NCI-H2107 treated with DMSO at 0.1 percent for 48 hours (cell line): ENCODE measurements around the gene PLXNA2.

Source experiments
- DNase-seq: peaks from one replicate; lab custom pipeline; 2025; ENCODE audit not compliant: unreplicated experiment; lab: John Stamatoyannopoulos, UW

Gene PLXNA2

DNA sequence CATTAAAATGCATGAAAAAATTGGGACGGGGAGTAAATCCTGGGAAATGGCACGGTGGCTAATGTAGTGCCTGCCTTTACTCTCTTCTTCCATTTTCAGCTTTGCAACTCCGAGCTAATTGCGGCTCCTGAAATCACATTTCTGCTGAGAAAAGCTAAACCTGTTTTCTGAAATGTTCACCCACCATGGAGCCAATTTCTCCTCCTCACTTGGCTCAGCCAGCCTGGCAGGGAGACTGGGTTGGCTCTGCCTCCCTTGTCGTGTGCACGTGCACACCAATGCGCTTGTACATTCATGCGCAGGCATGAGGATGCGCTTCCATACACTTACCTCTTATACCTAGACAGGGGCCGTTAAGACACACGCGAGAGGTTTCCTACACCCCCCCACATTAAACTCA lies 165.4 kb downstream of the PLXNA2 start:
- DNase-seq, result no peak

DNA sequence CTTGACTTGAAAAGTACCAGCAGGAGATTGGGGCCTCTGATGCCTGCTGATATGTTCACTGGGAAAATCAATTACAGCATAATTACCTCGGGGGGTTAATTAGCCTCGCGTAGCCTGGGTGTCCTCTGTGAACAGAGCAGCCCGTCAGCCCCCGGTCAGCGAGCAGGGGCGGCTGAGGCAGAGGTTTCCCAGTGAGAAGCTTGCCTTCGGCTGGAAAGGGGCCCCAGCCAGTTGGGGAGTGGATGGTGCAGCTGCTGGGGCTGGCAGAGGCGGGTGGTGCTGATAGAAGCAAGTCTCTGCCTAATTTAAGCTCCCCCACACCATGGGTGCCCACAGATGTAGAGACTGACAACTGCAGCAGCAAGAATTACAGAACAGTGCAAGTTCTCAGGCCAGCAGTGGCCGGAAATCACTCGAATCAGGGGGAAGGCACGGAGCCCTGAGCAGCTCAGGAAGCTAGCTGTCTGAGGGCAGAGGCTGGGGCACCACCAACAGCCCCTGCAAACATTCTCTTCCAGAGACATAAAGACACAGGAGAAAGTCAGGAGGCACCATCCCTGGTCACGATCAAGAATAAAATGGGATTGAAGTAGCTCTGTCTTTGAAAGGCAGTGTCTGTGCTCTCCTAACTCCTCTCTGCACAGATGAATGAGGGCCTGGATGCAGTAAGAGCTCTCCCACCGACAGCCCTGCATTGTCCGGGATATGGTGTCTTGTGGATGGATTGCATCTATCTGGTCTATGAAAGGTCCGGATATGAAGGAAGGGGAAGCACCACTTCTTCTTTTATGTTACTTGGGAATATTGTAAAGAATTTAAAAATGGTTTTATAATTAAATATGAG lies 166.7 kb downstream of the PLXNA2 start:
- no peak for DNase-seq

DNA sequence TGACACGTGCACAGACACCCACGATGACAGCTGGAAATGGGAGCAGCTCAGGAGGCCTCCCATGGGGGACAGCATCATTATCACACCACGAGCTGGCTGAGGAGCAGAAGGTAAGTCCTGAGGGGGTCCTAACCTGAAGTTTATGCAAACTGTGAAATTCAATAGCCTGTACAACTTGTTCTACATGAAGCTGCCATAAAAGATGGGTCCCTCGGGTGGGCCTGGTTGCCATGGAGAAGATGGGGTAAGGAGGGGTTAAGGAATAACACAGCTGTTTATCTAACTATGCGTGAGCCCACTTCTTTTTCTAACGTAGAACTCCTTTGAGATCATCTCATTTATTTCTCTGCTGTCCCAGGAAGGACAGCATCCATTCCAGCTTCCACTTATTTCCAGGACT lies 169.8 kb downstream of the PLXNA2 start:
- no peak for DNase-seq

DNA sequence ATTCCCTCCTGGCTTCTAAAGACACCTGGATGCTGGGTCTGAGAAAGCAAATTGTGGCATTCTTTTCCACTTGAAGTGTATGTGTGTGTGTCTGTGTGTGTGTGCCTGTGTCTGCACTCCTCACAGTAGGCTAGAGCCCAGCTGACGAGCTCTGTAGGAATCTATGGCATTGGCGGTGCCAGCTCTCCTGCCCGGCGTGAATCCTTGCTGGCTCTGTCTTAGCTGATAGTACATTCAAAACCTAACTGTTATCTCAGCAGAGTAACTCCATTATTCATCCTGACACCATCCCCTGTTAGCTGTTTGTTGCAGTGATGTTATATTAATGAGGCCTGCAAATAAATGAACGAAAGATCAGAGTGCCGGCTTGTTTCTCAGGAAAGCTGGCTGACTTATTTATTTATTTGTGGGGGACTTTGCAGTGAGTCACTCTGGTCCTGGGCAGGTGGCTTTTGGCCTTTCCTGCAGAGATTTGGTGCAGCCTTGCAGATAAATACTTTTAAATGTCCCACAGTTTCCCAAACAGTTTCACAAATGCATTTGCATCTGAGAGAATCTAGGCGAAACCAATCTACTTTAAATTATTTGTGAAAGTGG lies 172.7 kb downstream of the PLXNA2 start:
- DNase-seq, result no peak

DNA sequence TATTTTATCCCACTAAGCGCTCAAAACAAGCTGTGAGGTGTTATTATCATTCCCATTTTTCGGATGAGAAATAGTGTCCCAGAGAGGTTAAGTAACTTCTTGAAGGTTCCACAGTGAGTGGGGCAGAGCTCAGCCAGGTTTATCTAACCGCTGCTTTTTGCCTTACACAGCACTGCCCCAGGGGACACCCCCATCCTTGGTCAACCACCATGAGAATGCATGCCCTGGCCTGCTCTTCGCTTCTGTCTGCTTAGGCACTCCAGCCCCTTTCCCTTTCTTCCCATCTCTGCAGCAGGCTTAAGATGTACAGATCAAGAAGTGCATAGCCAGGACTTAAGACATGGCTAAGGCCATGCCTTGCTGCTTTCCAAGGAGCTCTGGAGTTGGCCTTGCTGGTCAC lies 174.3 kb downstream of the PLXNA2 start:
- no peak for DNase-seq

DNA sequence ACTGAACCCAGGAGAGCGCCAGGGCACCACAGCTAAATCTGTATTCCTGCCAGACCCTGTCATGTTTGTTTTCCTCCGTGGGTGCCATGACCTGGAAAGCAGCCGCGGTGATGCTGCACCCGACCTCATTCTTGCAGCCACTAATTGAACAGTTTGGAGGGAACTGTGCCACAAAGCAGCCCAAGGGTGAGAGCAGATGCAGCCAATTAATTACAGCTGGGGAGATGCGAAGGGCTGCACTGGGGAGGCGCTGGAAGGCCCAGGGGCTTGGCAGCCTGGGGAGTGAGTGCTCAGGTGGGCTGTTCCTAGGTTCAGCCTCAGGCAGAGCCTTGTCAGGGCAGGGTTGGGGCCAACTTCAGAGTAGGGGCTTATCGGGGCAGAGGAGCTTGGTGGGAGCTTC lies 174.9 kb downstream of the PLXNA2 start:
- DNase-seq, result peak; percentile 55

DNA sequence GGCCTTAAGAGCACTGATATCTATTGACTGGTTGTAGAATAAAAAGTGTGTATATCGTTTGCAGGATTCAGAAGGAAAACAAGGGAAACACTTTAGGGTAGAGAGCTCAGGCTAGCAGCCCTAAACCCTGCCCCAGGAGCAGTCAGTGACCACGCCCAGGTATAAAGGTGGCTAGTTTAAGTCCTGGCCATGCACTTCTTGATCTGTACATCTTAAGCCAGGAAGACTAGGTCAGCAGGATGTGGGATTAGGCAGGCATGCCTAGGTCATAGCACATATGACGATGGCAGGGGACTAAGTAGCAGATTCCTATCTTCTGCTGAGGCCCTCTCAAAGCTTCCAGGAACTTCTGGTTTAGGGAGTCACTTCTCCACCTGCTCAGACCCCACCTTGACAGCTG lies 175.3 kb downstream of the PLXNA2 start:
- no peak for DNase-seq

DNA sequence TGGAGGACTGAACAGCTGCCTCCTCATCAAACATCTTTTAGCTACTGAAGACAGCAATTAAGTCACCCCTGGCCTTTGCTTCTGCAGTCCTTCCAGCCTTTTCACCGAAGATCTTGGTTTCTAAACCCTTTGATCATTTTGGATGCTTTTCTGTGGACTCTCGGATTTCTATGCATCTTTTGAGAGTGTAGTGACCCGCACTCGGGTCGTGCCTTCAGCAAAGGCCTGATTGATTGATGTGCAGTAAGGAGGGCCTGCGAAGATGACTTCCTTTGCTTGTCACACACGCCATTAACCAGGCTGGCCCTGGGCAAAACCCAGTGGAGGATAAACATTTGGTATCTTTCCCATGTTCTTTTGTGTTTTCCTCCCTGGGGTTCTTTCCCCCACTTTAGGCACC lies 175.8 kb downstream of the PLXNA2 start:
- no peak for DNase-seq

DNA sequence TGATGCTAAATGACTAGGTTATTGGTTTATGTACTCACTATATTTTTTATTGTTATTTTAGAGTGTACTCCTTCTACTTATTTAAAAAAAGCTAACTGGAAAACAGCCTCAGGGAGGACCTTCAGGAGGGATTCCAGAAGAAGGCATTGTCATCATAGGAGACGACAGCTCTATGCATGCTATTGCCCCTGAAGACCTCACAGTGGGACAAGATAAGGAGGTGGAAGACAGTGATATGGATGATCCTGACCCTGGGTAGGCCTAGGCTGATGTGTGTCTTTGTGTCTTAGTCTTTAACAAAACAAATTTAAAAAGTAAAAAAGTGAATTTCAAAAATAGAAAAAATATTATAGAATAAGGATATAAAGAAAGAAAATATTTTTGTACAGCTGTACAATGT lies 177.6 kb downstream of the PLXNA2 start:
- no peak for DNase-seq

DNA sequence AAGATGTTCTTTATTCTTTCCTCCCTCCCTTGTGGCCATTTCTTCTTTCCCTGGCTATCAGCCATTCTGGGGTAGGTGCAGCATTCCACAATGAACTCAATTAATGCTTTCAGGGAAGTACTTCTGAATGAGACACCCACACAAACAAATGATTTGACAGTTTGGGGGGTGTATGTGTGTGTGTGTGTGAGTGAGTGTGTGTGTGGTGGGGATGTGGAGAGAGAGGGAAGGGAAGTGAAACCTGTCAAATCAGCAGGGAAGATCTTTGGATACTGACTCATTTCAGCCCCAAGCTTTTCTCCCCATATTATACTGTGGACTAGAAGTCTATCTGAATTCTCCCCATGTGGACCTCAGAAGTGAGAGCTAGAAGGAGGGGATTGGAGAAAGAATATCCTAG lies 178.3 kb downstream of the PLXNA2 start:
- DNase-seq, result no peak

DNA sequence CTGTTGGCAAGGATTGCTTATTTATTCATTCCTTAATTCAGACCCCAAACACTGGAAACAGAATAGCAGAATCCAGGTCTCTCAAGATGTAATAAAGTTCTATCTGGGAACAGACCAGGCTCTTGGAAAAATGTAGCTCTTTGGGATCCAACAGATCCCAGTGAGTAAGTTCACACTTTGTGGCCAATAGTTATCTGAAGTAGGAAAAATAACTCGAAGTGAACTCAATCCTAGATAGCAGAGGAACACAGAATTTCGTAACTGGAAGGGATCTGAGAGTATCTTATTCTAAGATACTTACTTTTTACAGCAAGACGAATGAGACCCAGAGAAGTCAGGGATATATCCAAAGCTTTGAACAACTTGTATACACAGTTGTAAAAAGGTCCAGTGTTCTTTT lies 182.6 kb downstream of the PLXNA2 start:
- DNase-seq, result no peak

DNA sequence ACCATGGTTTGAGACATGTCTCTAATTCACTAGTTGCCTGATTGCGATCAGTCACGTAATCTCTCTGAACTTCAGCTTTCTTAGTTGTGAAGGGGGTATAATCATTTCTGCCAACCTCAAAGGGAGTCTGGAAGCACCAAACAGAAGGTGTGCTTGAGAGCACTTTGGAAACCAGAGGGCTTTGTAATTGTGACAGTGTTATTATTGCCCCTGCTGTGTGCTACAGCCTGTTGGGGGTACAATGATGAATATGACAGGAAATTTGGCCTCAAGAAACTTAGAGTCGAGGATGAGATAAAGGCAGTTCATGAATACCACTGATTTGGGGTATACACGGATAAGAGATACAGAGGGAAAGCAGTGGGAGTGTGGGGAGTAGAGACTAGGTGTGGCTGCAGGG lies 183.1 kb downstream of the PLXNA2 start:
- DNase-seq, result no peak

DNA sequence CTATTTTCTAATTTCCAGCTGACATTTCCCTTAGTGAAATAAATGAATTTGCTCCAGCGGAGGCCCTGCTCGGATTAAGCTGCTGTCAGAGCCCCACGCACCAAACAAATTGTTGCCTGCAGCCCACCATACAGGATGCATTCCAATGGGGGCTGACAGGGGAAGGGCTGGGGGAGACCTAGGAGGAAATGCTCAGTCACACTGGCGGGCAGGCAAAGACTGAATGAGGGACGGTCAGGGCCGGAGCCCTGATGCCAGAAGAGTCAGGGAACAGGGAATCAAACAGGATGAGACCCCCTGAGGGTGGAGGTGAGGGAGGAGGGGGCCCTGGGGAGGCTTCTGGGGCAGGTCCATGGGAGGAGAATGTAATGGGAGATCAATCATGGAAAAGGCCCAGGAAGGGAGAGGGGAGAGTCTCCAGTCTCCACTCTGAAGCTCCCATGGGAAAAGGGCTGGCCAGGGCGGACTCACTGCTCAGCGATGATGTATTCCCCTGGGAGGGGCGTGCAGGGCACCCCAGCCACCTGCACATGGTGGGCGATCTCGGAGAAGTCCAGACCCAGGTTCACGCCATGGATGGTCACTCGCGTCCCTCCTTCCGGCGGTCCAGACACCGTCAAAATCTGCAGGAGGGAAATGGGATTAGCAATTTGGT lies 183.8 kb downstream of the PLXNA2 start:
- no peak for DNase-seq

DNA sequence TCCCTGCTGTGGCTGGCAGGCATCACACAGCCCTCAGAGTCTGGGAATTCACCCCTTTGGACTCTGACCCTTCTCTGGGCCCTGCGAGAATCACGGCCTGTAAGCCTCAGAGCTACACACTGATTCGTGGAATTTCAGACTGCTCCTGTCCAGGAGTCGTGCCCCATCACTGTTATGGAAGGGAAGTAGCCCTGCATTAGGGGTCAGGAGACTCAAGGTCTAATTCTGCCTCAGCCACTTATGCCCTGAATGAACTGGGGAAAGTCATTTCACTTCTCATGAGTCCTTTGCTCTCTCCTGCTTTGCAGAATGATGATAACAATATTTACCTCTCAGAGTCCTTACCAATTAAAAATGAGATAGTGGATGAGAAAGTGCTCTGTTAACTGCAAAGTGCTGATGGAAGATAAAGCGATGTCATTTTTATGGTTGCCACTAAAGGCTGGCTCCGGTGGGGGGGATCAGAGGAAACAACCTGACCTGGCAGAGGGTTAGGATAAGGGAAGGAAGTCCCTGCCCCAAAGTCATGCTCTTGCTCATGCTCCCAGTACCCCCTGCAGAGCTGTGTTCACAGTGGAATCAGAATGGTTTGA lies 184.7 kb downstream of the PLXNA2 start:
- DNase-seq, result no peak

DNA sequence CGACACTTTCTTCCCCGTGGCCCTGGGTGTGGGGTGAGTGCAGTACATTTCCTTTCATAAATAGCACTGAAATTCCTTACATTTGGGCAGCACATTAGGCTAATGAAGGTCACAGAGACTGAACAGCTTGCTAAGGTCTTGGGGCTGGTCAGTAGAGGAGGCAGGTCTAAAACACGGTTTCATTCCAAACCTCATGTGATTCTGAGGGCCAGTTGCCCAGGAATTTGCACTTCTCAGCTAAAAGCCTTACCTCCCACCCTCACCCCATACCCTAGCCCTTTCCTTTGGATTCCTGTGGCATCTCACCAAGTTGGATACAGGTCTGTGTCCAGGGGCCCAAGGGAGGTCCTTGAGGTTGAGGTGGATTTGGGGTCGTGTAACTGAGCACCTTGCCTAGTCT lies 185.4 kb downstream of the PLXNA2 start:
- no peak for DNase-seq

DNA sequence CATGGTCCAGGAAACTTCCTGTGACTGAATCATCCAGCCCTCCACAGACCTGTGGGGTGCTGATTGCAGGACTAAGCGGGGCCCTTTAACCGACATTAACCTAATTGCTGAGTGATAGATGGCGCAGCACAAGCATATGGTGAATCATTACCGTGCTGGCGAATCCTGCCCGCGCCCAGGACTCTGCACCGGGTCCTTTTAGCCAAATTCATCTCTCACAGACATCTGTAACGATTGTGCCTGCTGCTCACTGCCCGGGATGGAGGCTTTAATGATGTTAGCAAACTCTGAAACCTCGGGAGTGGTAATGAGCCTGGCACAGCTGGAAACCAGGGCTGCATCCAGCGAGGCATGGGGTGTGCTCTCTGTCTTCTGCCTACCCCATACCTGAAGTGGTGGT lies 185.9 kb downstream of the PLXNA2 start:
- no peak for DNase-seq

DNA sequence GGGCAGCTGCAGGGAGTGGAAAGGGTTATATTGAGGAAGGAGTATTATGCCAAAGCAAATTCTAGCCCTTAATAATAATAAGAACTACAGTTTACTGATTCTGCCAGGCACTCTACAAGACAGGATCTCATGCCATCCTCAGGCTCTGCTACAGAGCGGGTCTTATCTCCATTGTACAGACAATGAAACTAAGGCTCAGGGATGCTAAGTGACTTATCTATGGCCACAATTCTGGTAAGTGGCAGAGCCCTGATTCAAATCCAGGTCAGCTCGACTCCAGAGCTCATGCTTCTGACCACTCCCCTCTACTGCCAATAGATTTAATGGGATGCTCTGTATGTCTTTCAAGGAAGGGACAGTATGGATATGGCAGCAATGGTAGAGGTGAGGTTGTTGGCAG lies 187.1 kb downstream of the PLXNA2 start:
- no peak for DNase-seq

DNA sequence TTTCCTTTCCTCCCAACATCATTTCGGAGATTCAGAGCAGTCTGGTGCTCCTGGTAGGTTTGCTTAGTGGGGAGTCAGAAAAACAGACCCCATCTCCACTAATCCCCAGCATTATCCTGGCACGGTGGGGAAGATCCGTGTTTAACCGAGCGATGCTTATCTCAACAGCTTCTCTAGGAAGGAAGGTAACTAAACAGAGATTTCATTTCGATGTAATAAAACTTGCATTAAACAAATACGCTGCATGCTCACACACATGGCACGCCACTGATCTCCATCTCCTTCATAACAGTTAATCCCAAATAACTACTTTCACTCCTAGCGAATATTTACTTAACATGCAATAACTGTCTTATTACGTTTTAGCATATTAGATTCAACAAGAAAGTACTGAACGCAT lies 188.6 kb downstream of the PLXNA2 start:
- DNase-seq, result no peak

DNA sequence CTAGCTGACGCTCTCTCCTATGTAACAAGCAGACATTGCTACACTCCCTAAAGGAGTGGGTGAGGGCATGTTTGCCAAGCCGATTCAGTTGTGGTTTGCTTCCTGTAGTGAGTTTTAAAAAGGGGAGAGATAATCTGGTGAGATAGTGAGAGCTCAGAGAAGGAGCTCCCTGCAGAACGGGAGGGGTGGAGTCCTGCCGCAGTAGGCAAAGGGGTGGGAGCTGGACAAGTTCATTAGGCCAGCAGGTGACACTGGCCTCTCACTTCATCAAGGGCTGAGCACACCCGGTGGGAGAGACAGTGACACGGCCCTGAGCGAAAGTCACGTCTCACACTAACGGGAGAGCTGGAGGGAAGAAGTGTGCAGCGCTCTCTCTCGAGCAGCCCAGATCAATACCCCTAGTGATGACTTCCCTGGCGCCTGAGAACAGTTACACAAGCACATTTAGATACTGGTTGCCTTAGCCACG lies 189.2 kb downstream of the PLXNA2 start:
- DNase-seq, result peak; percentile 41

DNA sequence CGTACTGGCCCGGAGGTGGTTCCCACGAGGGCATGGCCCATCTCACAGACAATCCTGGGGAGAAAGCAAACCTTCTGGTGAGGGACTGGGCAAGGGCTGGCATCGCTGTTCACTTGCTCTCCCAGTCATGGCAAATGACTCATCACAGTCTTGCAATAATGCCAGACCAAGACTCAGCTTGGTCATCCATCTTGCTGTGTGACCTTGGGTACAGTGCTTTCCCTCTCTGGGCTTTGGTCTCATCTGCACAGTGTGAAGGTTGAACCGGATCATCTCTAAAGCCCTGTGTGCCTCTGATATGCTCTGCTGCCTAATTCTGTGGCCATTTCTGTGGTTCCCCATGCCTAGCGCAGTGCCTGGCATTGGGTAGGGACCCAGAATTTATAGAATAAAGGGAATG lies 189.7 kb downstream of the PLXNA2 start:
- no peak for DNase-seq

DNA sequence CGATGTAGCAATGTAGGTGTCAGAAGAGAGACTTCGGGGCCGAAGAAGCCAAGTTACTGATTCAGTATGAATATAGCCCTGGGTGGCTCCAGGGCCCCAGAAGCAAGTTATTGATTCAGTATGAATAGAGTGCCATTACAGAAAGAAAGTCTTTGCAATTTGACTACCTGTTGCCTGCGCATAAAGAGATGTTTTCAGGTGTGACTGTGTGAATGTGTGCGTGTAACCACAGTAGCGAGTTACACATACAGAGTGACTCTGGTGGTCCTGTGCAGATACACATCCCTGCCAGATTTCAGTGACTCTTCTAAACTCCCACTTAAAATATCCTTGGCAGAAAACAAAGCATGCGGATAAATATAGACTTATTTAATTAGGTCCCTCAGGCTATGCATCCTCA lies 190.5 kb downstream of the PLXNA2 start:
- no peak for DNase-seq

DNA sequence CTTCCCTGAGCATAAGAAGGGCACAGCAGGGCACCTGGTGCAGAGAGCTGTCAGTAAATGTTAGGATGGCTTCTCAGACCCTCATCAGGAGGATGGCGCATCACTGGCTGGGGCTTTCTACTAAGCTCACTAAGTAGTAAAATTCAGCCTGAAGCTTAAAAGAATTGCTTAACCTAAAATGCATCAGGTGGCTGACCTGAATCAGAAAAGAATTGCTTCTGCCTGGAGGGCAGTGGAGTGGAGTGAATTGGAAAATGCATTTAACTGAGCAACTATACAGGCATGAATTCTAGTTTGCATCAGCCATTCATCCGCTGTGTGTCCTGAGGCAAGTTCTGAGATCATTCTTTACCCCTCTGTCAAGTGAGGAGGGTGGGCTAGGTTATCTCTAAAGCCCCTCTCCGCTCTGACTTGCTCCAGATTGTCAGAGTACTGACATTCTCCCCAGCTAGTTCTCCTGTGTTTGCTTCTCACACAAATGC lies 191.2 kb downstream of the PLXNA2 start:
- no peak for DNase-seq
